OCI-LY1 (cell line): ENCODE results near the gene DYRK1B.

ENCODE experiments used
- EZH2 ChIP-seq: fragments of 200-600 bp; sonication (generic), shearing (Covaris generic); IDR thresholded peaks from 2 replicates; pipeline ENCODE4 v1.8.0; 2017; ENCODE audit warnings: borderline replicate concordance, mixed run types, mild to moderate bottlenecking, antibody characterized with exemption, low read length, moderate library complexity, mixed read lengths
- TF ChIP-seq, protein P1 (sequence below): fragments of 200-600 bp; sonication (generic), shearing (Covaris generic); IDR thresholded peaks from 2 replicates; pipeline ENCODE4 v1.5.1; 2017; ENCODE audit warnings: mild to moderate bottlenecking, antibody characterized with exemption, low read length, moderate library complexity, mixed read lengths

DNA sequence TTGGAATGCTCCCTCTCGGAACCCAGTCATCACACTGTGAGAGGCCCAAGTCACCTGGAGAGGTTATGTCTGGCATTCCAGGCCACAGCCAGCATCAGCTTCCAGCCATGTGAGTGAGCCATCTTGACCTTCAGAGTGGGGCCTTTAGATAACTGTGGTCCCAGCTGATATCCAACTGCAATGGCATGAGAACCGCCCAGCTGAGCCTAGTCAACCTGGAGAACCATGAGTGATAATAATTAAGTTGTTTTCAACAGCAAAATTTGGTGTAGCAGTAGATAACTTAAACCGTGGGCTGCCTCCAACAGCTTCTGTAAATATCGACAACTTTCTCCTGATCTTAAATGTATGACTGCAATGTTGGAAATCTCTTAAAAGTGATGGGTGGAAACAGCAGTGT, 24.6 kb downstream of the DYRK1B start:
- TF ChIP-seq, protein P1, sequence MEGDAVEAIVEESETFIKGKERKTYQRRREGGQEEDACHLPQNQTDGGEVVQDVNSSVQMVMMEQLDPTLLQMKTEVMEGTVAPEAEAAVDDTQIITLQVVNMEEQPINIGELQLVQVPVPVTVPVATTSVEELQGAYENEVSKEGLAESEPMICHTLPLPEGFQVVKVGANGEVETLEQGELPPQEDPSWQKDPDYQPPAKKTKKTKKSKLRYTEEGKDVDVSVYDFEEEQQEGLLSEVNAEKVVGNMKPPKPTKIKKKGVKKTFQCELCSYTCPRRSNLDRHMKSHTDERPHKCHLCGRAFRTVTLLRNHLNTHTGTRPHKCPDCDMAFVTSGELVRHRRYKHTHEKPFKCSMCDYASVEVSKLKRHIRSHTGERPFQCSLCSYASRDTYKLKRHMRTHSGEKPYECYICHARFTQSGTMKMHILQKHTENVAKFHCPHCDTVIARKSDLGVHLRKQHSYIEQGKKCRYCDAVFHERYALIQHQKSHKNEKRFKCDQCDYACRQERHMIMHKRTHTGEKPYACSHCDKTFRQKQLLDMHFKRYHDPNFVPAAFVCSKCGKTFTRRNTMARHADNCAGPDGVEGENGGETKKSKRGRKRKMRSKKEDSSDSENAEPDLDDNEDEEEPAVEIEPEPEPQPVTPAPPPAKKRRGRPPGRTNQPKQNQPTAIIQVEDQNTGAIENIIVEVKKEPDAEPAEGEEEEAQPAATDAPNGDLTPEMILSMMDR, result no peak
- no peak for TF ChIP-seq EZH2
